ENCODE data around the gene SNED1. TPM values are rescaled to one million over a fixed set of nuclear protein-coding genes. Genes with fewer than 3 reads are reported as not detected.

The SNED1 gene
- total RNA-seq, 1 experiment from 2014 or later: 22.0 TPM

DNA sequence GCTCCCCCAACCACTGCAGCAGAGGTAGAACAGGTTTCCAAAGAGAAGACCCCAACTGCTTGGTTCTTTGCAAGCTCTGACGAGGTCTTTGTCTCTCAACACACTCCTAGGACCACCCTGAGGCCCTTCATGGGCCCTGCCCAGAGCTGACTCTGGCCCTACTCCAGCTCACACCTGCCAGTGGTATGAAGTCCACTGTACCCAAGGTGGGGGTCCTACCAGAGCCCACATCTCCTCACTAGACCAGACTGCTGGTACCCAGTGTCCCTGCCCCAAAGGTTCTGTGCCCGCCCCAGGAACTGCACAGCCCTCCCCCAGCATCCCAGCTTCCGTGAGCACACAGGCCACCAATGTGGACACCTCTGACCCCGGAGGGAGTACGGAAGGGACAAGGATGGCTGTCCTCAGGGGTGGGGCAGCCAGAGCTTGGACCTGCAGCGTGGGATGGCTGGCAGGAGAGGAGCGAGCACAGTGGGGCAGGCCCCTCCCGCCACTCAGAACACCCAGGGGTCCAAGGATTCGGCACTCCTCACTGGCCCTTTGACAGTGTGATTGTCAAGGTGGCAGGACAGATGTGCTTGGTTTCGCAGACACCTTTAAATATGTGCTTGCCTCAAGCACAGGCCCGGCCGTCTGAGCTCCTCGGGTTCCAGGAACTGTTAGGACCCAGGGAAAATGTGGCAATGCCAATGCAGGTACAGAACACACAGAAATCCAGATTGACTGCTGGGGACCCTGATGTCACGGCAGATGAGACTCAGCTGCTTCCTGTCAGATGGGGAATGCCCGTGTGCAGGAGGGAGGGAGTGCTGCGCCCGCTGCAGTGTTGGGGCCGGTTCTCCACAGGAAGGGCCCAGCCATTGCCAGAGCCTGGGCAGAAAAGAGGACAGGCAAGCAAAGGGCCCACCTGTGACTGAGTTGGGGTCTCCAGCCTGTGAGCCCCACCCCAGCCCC, 52.5 kb downstream of the SNED1 start:
- Mint-ChIP-seq H3K4me1 (ENCODE audit: insufficient read depth, unreplicated experiment) (no peaks in the 10 kb centered on the region), H3K27me3 (ENCODE audit: insufficient read depth, unreplicated experiment) (no peaks in the 10 kb centered on the region), H3K9me3 (ENCODE audit: unreplicated experiment) (no peaks in the 10 kb centered on the region), H3K36me3 (ENCODE audit: insufficient read depth, unreplicated experiment) (peaks cover 17% of the 10 kb centered on the region), H3K4me3 (ENCODE audit: unreplicated experiment) (no peak overlapping the region), H3K27ac (ENCODE audit: low read depth, unreplicated experiment) (no peak overlapping the region)
- TF ChIP-seq, protein P1, sequence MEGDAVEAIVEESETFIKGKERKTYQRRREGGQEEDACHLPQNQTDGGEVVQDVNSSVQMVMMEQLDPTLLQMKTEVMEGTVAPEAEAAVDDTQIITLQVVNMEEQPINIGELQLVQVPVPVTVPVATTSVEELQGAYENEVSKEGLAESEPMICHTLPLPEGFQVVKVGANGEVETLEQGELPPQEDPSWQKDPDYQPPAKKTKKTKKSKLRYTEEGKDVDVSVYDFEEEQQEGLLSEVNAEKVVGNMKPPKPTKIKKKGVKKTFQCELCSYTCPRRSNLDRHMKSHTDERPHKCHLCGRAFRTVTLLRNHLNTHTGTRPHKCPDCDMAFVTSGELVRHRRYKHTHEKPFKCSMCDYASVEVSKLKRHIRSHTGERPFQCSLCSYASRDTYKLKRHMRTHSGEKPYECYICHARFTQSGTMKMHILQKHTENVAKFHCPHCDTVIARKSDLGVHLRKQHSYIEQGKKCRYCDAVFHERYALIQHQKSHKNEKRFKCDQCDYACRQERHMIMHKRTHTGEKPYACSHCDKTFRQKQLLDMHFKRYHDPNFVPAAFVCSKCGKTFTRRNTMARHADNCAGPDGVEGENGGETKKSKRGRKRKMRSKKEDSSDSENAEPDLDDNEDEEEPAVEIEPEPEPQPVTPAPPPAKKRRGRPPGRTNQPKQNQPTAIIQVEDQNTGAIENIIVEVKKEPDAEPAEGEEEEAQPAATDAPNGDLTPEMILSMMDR (IDR thresholded peaks at IDR 0.05; ENCODE audit: unreplicated experiment): no peak
- no peak for DNase-seq (ENCODE audit: unreplicated experiment)
- intact Hi-C loops (cut with micrococcal nuclease): no loop called here
- BruUV-seq (replicated peaks): no TSS peak
- CTCF ChIA-PET: interaction anchor here (0.6 to 0.8 kb wide), 2 partner anchors 8 to 321 kb away, joined by 3 to 4 read pairs; no protein-coding TSS in a partner anchor
- POLR2A ChIA-PET: no interaction called here

DNA sequence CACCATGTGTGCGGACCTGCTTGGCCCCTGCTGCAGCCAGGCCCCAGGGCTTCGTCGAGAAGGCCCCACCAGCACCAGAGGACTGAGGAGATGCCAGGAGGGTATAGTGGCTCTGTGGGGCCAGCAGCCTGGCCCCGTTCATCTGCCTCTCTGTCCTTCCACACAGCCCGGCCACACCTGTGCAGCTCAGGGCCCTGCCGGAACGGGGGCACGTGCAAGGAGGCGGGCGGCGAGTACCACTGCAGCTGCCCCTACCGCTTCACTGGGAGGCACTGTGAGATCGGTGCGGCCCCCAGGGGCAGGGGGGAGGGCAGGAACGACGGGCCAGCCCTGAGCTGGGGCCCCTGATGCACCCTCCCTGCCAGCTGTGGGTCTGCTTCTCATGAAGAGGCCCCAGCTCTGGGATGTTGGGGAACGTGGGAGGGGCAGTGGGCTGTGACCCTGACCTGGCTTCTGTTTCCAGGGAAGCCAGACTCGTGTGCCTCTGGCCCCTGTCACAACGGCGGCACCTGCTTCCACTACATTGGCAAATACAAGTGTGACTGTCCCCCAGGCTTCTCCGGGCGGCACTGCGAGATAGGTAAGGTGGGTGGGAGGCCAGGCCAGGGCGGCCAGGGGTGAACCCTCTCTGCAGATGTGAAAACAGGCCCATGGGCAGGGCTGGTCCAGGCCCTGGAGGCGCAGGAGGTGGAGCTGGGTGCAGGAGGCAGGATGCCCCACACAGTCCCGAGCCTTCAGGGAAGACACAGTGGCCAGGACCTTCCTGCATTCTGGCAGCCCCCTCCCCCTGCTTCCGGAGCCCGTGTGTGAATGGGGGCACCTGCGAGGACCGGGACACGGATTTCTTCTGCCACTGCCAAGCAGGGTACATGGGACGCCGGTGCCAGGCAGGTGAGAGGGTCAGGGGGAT, 53.4 kb downstream of the SNED1 start:
- no peak overlapping the region for H3K27ac Mint-ChIP-seq (ENCODE audit: low read depth, unreplicated experiment)
- no peaks in the 10 kb centered on the region for H3K4me1 Mint-ChIP-seq (ENCODE audit: insufficient read depth, unreplicated experiment)
- intact Hi-C loops (cut with micrococcal nuclease): no loop called here
- H3K36me3 Mint-ChIP-seq (ENCODE audit: insufficient read depth, unreplicated experiment): peaks cover 17% of the 10 kb centered on the region
- TF ChIP-seq, protein P1 (IDR thresholded peaks at IDR 0.05; ENCODE audit: unreplicated experiment): no peak
- BruUV-seq (replicated peaks): no TSS peak
- no peak overlapping the region for H3K4me3 Mint-ChIP-seq (ENCODE audit: unreplicated experiment)
- no peaks in the 10 kb centered on the region for H3K27me3 Mint-ChIP-seq (ENCODE audit: insufficient read depth, unreplicated experiment)
- ChIA-PET CTCF (interaction anchor here (0.6 kb wide), 2 partner anchors 69 to 867 kb away, joined by 3 read pairs; no protein-coding TSS in a partner anchor), POLR2A (interaction anchor here (0.6 kb wide), 1 partner anchor 15 kb away, joined by 6 read pairs; no protein-coding TSS in a partner anchor)
- H3K9me3 Mint-ChIP-seq (ENCODE audit: unreplicated experiment): no peaks in the 10 kb centered on the region
- no peak for DNase-seq (ENCODE audit: unreplicated experiment)

DNA sequence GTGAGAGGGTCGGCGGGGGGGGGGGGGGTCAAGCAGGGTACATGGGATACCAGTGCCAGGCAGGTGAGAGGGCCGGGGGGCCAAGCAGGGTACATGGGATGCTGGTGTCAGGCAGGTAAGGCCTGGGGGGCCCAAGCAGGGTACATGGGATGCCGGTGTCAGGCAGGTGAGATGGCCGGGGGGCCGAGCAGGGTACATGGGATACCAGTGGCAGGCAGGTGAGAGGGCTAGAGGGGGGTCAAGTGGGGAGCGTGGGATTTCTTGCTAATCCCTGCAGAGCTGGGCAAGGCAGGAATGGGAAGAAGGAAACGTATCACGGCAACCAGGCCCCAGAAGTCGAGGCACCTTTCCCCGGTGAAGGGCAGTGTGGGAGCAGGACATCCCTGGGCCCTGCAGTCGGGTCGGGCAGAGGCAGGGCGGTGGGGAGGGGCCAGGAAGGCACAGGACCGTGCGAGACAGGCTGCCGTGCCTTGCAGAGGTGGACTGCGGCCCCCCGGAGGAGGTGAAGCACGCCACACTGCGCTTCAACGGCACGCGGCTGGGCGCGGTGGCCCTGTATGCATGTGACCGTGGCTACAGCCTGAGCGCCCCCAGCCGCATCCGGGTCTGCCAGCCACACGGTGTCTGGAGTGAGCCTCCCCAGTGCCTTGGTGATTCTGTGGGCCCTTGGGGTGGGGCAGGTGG, 54.4 kb downstream of the SNED1 start:
- Mint-ChIP-seq H3K4me1 (ENCODE audit: insufficient read depth, unreplicated experiment) (no peaks in the 10 kb centered on the region), H3K4me3 (ENCODE audit: unreplicated experiment) (no peak overlapping the region), H3K36me3 (ENCODE audit: insufficient read depth, unreplicated experiment) (peaks cover 20% of the 10 kb centered on the region), H3K9me3 (ENCODE audit: unreplicated experiment) (no peaks in the 10 kb centered on the region), H3K27ac (ENCODE audit: low read depth, unreplicated experiment) (no peak overlapping the region), H3K27me3 (ENCODE audit: insufficient read depth, unreplicated experiment) (no peaks in the 10 kb centered on the region)
- TF ChIP-seq, protein P1 (IDR thresholded peaks at IDR 0.05; ENCODE audit: unreplicated experiment): no peak
- CTCF ChIA-PET: interaction anchor here (0.6 kb wide), 1 partner anchor 868 kb away, joined by 3 read pairs; no protein-coding TSS in a partner anchor
- no TSS peak for BruUV-seq (replicated peaks)
- DNase-seq (ENCODE audit: unreplicated experiment): no peak
- POLR2A ChIA-PET: no interaction called here
- intact Hi-C loops (cut with micrococcal nuclease): no loop called here

All from MCF 10A (cell line).